HG03135 (cell line): ENCODE results near the gene BCOR.

Experiments
- ATAC-seq: cut with Tn5 transposase; IDR thresholded peaks from one replicate; pipeline ENCODE4 v1.9.1; 2021; ENCODE audit warnings: mild to moderate bottlenecking, moderate library complexity; ENCODE audit not compliant: unreplicated experiment

The BCOR gene

GRCh38 chrX:40035726-40036125, 62.0 kb downstream of the BCOR start:
- no peak for ATAC-seq

GRCh38 chrX:40031911-40032310, 65.8 kb downstream of the BCOR start:
- no peak for ATAC-seq

GRCh38 chrX:40030205-40030604, 67.6 kb downstream of the BCOR start:
- no peak for ATAC-seq

GRCh38 chrX:40022421-40022820, 75.3 kb downstream of the BCOR start:
- no peak for ATAC-seq

GRCh38 chrX:40021647-40022046, 76.1 kb downstream of the BCOR start:
- ATAC-seq = no peak

- no peak for ATAC-seq
Measured at GRCh38 chrX:40019541-40019940, 78.2 kb downstream of the BCOR start.

GRCh38 chrX:40018041-40018440, 79.7 kb downstream of the BCOR start:
- ATAC-seq = no peak

- ATAC-seq = no peak
Measured at GRCh38 chrX:40016749-40017148, 81.0 kb downstream of the BCOR start.

- ATAC-seq = no peak
Measured at GRCh38 chrX:40015693-40016092, 82.1 kb downstream of the BCOR start.

GRCh38 chrX:40013266-40014195, 84.2 kb downstream of the BCOR start:
- peak; percentile 39 for ATAC-seq

GRCh38 chrX:40012868-40013265, 84.9 kb downstream of the BCOR start:
- ATAC-seq = no peak

- no peak for ATAC-seq
Measured at GRCh38 chrX:40012039-40012867, 85.5 kb downstream of the BCOR start.

- no peak for ATAC-seq
Measured at GRCh38 chrX:40011322-40012038, 86.3 kb downstream of the BCOR start.

- ATAC-seq = no peak
Measured at GRCh38 chrX:40010550-40011321, 87.0 kb downstream of the BCOR start.

GRCh38 chrX:40009890-40010289, 87.9 kb downstream of the BCOR start:
- no peak for ATAC-seq

- no peak for ATAC-seq
Measured at GRCh38 chrX:40009462-40009851, 88.3 kb downstream of the BCOR start.

GRCh38 chrX:40008791-40009461, 88.8 kb downstream of the BCOR start:
- no peak for ATAC-seq

GRCh38 chrX:40007756-40008705, 89.7 kb downstream of the BCOR start:
- ATAC-seq = no peak
